Muscle layer of duodenum (tissue), 2 donors: Measurements from ENCODE around the gene SCML1.
"Not testable (repeated sequence)": the region's sequence is repeated elsewhere in the genome, so short reads cannot be mapped to it uniquely, and the experiment has no call there.

ENCODE experiments used
- H3K27ac ChIP-seq: one replicate; pipeline ENCODE4 v1.7.0; 2013; ENCODE audit warnings: mild to moderate bottlenecking, low read length
- H3K27me3 ChIP-seq: one replicate; pipeline ENCODE4 v1.7.0; 2013; ENCODE audit warnings: low read depth, mild to moderate bottlenecking, control low read depth, low read length
- H3K36me3 ChIP-seq, 2 donors: one replicate each; pipeline ENCODE4 v1.7.0; 2013; ENCODE audit warnings: low read length in 2 of 2, control low read depth in 1 of 2, mild to moderate bottlenecking in 1 of 2; ENCODE audit not compliant: insufficient read depth in 2 of 2, control insufficient read depth in 1 of 2
- H3K4me1 ChIP-seq, 2 donors: one replicate each; pipeline ENCODE4 v1.7.0; 2013; ENCODE audit warnings: low read length in 2 of 2, mild to moderate bottlenecking in 2 of 2, control low read depth in 1 of 2, moderate library complexity in 1 of 2; ENCODE audit not compliant: insufficient read depth in 2 of 2, control insufficient read depth in 1 of 2
- H3K4me3 ChIP-seq, 2 donors: one replicate each; pipeline ENCODE4 v1.7.0; 2013; ENCODE audit warnings: low read length in 2 of 2, low read depth in 1 of 2, mild to moderate bottlenecking in 1 of 2
- H3K9me3 ChIP-seq, 2 donors: one replicate each; pipeline ENCODE4 v1.7.0; 2013; ENCODE audit warnings: low read length in 2 of 2, control low read depth in 1 of 2, mild to moderate bottlenecking in 1 of 2; ENCODE audit not compliant: control insufficient read depth in 1 of 2
- donor health status: healthy.

SCML1 gene

DNA sequence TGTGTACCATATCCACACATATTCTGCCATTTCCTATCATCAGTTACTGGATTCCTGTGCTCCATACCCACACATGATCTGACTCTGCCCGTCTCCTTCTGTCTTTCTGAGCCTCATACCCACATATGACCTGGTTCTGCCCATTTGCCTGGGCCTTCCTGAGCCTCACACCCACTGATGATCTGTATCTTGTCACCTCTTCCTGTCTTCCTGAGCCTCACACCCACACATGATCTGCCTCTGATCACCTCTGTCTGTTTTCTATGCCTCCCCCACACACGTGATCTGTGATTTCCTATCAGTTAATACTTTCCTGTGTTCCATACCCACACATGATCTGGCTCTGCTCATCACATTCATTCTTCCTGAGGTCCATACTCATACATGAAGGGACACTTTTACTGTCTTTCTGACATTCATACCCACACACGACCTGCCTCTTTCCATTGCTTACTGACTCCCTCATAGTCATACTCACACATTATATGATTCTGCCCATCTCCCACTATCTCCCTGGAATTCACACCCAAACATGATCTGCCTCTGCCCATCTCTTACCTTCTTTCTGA, 32.5 kb downstream of the SCML1 start:
- H3K27ac ChIP-seq: no peak overlapping the region
- no peak overlapping the region for H3K4me3 ChIP-seq
- no peaks in the 10 kb centered on the region for H3K9me3 ChIP-seq
- no peaks in the 10 kb centered on the region for H3K4me1 ChIP-seq
- H3K27me3 ChIP-seq: no peaks in the 10 kb centered on the region
- H3K36me3 ChIP-seq: no peaks in the 10 kb centered on the region

DNA sequence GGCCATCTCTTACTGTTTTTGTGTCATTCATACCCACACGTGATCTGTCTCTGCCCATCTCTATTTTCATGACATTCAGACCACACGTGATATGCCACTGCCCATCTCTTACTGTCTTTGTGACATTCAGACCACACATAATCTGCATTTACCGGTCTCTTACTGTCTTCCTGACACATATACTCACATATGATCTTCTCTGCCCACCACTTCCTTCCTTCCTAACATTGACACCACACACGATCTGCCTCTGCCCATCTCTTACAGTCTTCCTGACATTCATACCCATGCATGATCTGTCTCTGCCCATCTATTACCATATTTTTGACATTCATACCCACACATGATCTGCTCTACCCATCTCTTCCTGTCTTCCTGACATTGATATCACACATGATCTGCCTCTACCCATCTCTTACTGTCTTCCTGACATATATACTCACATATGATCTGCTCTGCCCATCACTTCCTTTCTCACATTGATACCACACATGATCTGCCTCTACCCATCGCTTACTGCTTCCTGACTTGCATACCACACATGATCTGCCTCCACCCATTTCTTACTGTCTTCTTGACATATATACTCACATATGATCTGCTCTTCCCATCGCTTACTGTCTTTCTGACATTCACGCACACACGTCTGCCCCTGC, 36.1 kb downstream of the SCML1 start:
- H3K27ac ChIP-seq: no peak overlapping the region
- no peaks in the 10 kb centered on the region for H3K4me1 ChIP-seq
- no peak overlapping the region for H3K4me3 ChIP-seq
- no peaks in the 10 kb centered on the region for H3K9me3 ChIP-seq
- no peaks in the 10 kb centered on the region for H3K27me3 ChIP-seq
- no peaks in the 10 kb centered on the region for H3K36me3 ChIP-seq

DNA sequence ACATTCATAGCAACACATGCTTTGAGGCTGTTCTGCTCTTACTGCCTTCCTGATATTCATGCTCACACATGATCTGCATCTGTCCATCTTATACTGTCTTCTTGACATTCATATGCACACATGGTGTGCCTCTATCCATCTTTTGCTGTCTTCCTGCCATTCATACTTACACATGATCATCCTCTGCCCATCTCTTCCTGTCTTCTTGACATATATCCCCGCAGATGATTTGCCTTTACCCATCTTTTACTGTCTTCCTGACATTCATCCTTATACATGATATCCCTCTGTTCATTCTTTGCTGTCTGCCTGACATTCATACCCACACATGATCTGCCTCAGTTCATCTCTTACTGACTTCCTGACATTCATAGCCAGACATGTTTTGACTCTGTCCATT, 36.8 kb downstream of the SCML1 start:
- H3K27ac ChIP-seq: no peak overlapping the region
- H3K36me3 ChIP-seq: no peaks in the 10 kb centered on the region
- H3K4me3 ChIP-seq: no peak overlapping the region
- no peaks in the 10 kb centered on the region for H3K4me1 ChIP-seq
- no peaks in the 10 kb centered on the region for H3K9me3 ChIP-seq
- no peaks in the 10 kb centered on the region for H3K27me3 ChIP-seq

DNA sequence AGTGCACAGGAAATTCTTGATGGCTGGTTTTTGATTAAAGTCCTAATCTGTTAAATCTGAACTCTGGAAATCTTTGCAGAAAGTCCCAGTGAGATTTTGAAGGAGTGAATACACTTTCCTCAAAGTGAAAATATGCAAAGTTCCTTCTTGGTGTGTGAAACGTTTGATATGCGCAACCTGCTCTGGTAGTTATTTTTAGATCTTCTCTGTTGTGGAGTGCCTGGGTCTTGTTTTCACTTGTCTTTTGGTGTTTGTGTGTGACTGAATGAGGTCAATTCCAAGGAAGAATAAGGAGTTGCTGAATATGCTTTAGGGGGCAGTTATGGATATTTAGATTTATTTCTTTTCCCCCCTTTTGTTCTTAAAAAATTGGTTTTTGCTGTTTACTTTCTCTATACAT, 41.7 kb downstream of the SCML1 start:
- Histone ChIP-seq H3K4me3 (no peak overlapping the region), H3K27me3 (no peaks in the 10 kb centered on the region), H3K36me3 (no peaks in the 10 kb centered on the region), H3K27ac (no peak overlapping the region), H3K9me3 (no peaks in the 10 kb centered on the region), H3K4me1 (no peaks in the 10 kb centered on the region)

DNA sequence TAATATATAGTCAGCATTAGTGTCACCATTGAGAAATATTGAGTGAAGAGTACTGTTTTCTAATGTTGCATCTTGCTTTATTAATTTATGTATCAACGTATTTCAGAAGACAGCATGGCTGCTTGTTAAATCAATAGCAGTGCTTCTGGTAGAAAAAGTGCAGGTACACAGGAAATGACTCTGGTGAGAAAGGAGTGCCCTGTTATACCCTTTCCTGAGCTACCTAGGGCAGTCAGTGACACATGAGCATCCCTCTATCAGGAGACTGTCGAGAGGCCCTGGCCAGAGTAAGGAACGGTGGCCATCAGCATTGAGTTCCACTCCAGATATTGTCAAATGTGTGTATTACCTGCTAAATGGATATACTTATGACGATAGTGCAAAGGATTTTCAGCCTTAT, 42.1 kb downstream of the SCML1 start:
- no peaks in the 10 kb centered on the region for H3K9me3 ChIP-seq
- H3K27ac ChIP-seq: no peak overlapping the region
- no peaks in the 10 kb centered on the region for H3K4me1 ChIP-seq

DNA sequence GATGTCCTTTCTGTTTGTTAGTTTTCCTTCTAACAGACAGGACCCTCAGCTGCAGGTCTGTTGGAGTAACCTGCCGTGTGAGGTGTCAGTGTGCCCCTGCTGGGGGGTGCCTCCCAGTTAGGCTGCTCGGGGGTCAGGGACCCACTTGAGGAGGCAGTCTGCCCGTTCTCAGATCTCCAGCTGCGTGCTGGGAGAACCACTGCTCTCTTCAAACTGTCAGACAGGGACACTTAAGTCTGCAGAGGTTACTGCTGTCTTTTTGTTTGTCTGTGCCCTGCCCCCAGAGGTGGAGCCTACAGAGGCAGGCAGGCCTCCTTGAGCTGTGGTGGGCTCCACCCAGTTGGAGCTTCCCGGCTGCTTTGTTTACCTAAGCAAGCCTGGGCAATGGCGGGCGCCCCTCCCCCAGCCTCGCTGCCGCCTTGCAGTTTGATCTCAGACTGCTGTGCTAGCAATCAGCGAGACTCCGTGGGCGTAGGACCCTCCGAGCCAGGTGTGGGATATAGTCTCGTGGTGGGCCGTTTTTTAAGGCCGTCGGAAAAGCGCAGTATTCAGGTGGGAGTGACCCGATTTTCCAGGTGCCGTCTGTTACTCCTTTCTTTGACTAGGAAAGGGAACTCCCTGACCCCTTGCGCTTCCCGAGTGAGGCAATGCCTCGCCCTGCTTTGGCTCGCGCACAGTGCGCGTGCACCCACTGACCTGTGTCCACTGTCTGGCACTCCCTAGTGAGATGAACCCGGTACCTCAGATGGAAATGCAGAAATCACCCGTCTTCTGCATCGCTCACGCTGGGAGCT, 49.5 kb downstream of the SCML1 start:
- H3K9me3 ChIP-seq, H3K27me3 ChIP-seq, H3K27ac ChIP-seq, H3K4me1 ChIP-seq, H3K36me3 ChIP-seq, H3K4me3 ChIP-seq: not testable (repeated sequence)

More for the DNA sequence above, 42.1 kb downstream of the SCML1 start:
- H3K36me3 ChIP-seq: no peaks in the 10 kb centered on the region
- no peaks in the 10 kb centered on the region for H3K27me3 ChIP-seq
- H3K4me3 ChIP-seq: no peak overlapping the region

DNA sequence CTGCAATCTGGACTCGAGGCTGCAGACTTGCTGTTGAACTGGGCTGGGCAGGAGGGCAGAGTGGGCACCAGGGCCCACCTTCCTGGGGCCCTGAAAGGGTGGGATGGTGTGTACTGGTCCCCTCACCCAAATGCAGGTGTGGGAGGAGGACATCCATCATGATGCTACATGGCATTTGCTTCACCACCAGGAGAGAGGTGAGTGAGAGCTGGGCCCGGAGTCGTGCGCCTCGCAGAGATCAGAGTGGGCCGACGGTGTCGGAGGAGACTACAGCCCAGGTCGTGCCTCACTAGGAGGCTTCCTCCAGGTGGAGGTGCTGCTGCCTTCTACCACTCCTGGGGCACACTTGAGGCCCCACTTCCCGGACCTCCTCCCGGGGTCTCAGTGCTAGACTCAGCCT, 50.3 kb downstream of the SCML1 start:
- Histone ChIP-seq H3K36me3 (no peaks in the 10 kb centered on the region), H3K4me1 (no peaks in the 10 kb centered on the region), H3K9me3 (no peaks in the 10 kb centered on the region)

DNA sequence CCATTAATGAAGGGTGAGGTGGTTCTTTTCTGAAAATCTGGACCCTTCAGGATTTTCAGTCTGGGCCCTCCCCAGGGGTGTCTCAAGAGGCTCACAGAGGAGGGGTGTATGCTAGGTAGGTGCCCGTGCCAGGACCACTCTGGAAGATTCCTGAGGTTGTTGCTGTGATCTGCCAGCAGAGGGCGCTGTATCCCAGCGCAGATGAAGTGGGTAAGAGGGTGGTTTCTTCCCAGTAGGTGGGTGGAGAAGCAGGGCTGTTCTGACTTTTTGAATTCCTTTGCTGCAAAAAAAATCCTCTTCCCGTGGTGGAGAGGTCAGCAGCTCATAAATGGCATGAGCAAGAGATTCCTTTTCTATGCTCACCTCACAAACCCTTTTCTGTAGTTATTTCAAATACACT, 51.1 kb downstream of the SCML1 start:
- Histone ChIP-seq H3K4me1 (no peaks in the 10 kb centered on the region), H3K27ac (no peak overlapping the region), H3K9me3 (no peaks in the 10 kb centered on the region), H3K27me3 (no peaks in the 10 kb centered on the region), H3K36me3 (no peaks in the 10 kb centered on the region), H3K4me3 (no peak overlapping the region)

More for the DNA sequence above, 50.3 kb downstream of the SCML1 start:
- Histone ChIP-seq H3K4me3 (no peak overlapping the region), H3K27ac (no peak overlapping the region), H3K27me3 (no peaks in the 10 kb centered on the region)

DNA sequence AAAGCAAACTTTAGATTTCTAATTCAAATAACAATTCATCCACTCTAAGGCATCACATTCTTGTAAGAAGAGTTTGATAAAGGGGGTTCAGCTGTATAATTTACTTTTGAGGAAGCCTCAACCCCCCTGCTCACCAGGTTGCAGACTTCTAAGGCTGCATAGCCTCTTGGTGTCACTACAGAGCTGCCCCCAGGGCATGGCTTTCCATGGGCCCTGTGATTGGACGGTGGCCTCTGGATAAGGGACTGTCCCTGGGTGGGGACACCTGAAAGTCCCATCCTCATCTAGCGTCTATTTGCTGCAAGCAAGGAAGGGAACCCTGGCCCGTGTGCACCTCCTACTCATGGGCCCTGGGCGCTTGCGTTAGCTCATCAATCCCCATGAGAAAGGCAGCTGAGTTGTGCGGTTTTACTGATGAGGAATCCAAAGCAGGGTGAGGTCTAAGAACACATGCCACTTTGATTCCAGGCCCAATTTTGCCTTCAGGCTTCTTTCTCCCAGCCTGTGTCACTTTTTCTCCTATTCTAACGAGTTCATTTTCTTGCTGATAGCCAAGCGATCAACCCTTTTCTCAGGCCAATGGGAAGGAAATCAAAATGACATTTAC, 51.8 kb downstream of the SCML1 start:
- Histone ChIP-seq H3K27ac (no peak overlapping the region), H3K4me1 (no peaks in the 10 kb centered on the region), H3K4me3 (no peak overlapping the region)

DNA sequence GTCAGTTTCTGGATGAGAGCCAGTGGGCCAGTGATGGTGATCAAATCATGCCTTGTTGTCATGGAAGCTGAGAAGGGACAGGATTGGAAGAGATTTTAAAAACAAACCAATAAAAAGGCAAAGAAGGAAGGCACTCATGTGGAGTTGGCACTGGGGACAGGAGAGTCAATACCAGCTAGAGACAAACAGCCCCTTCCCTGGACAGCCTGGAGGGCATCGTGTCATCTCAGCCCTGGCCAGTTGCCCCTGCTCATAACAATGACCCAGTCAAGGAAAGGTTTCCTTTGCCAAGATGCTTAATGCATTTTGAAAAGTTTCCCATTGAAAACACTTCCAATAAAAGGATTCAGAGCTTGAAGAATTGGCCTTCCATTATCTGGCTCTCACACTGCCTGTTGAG, 55.5 kb downstream of the SCML1 start:
- H3K36me3 ChIP-seq: no peaks in the 10 kb centered on the region
- no peak overlapping the region for H3K27ac ChIP-seq
- no peaks in the 10 kb centered on the region for H3K4me1 ChIP-seq
- H3K27me3 ChIP-seq: no peaks in the 10 kb centered on the region
- no peaks in the 10 kb centered on the region for H3K9me3 ChIP-seq
- no peak overlapping the region for H3K4me3 ChIP-seq

More for the DNA sequence above, 51.8 kb downstream of the SCML1 start:
- no peaks in the 10 kb centered on the region for H3K36me3 ChIP-seq
- H3K27me3 ChIP-seq: no peaks in the 10 kb centered on the region
- H3K9me3 ChIP-seq: no peaks in the 10 kb centered on the region

DNA sequence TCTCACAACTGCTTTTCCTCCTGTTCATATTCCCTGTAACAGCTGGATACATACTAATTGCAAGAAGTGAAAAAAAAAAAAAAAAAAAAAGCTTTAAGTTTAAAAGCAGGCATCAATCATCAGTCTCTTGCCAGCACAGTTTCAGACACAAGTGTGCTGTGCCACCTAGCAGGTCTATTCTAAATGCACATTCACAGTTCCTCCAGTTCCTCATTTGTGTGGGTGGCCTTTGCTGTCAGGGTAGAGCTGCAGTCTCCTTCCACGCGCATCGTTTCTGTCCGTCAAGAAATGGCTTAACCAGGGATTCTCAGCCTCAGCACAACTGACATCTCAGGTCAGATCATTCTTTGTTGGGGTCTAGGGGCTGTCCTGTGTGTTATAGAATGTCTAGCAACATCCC, 61.6 kb downstream of the SCML1 start:
- Histone ChIP-seq H3K4me3 (no peak overlapping the region), H3K9me3 (no peaks in the 10 kb centered on the region), H3K4me1 (no peaks in the 10 kb centered on the region), H3K27me3 (no peaks in the 10 kb centered on the region), H3K36me3 (peaks cover 0 to 6% of the 10 kb centered on the region in 2 donors), H3K27ac (no peak overlapping the region)
